Muscle of leg (tissue), 11 donors: ENCODE measurements around the gene DEPDC1. TPM values are rescaled to one million over a fixed set of nuclear protein-coding genes. Genes with fewer than 3 reads are reported as not detected.
A peak's percentile ranks its signal among the peaks of the same experiment; 100 is the strongest.
"Not testable (repeated sequence)": the region's sequence is repeated elsewhere in the genome, so short reads cannot be mapped to it uniquely, and the experiment has no call there.

Experiments
- DNase-seq: peaks from one replicate; pipeline ENCODE4 v3.0.0; 2013
- H3K27ac ChIP-seq: one replicate; pipeline ENCODE4 v1.5.1; 2013; ENCODE audit warnings: mild to moderate bottlenecking, low read length, control low read depth
- H3K27me3 ChIP-seq: one replicate; pipeline ENCODE4 v1.6.1; 2013; ENCODE audit warnings: low read length; ENCODE audit not compliant: control insufficient read depth, insufficient read depth
- H3K36me3 ChIP-seq: one replicate; pipeline ENCODE4 v1.6.1; 2013; ENCODE audit warnings: low read length; ENCODE audit not compliant: control insufficient read depth, insufficient read depth
- H3K4me1 ChIP-seq: one replicate; pipeline ENCODE4 v1.6.1; 2013; ENCODE audit warnings: low read length; ENCODE audit not compliant: control insufficient read depth, insufficient read depth
- H3K4me3 ChIP-seq: one replicate; pipeline ENCODE4 v1.5.1; 2013; ENCODE audit warnings: low read length, control low read depth
- H3K9me3 ChIP-seq: replicated peaks from 2 replicates; pipeline ENCODE4 v1.6.1; 2013; ENCODE audit warnings: low read depth, low read length; ENCODE audit not compliant: control insufficient read depth
- WGBS: methylation state at CpG from one replicate; pipeline ENCODE4 v1.1.5; 2013; ENCODE audit warnings: missing lambda C conversion rate; ENCODE audit not compliant: insufficient coverage; 5-methylcytosine and 5-hydroxymethylcytosine counted together
- polyA plus RNA-seq, 8 donors: library from polyadenylated mRNA; unstranded; fragments of 120-200 nt; gene quantifications; one replicate each; pipeline versions ENCODE4 v1.2.1 to v1.2.3, GENCODE V29; 2013; ENCODE audit warnings: inconsistent platforms in 1 of 8, low replicate concordance in 1 of 8; ENCODE audit not compliant: insufficient read length in 8 of 8, insufficient read depth in 1 of 8
- total RNA-seq: library from RNA; stranded (reverse); fragments of 120-200 nt; gene quantifications from one replicate; pipeline ENCODE4 v1.2.4, GENCODE V29; 2013

DEPDC1 gene
- total and polyA plus RNA-seq, 9 donors = 5.9 to 14.4 (median 9.2) TPM

- Histone ChIP-seq H3K27me3 (no peaks in the 10 kb centered on the region), H3K27ac (no peak overlapping the region), H3K9me3 (peaks cover 3% of the 10 kb centered on the region), H3K36me3 (no peaks in the 10 kb centered on the region), H3K4me3 (no peak overlapping the region), H3K4me1 (no peaks in the 10 kb centered on the region)
- WGBS = 83% methylated on average over 1 of the region's 3 CpGs
- DNase-seq = no peak
Observed at GRCh38 chr1:68506386-68506785, 9.5 kb upstream of the DEPDC1 start.

GRCh38 chr1:68503085-68503484 is 6.2 kb upstream of the DEPDC1 start:
- Histone ChIP-seq H3K27ac (no peak overlapping the region), H3K4me3 (no peak overlapping the region), H3K4me1 (no peaks in the 10 kb centered on the region), H3K9me3 (peaks cover 3% of the 10 kb centered on the region), H3K36me3 (no peaks in the 10 kb centered on the region), H3K27me3 (no peaks in the 10 kb centered on the region)
- DNase-seq = no peak

- Histone ChIP-seq H3K27me3 (no peaks in the 10 kb centered on the region), H3K4me3 (peak overlapping the region; percentile 97), H3K4me1 (peaks cover 8% of the 10 kb centered on the region), H3K9me3 (no peaks in the 10 kb centered on the region), H3K36me3 (peaks cover 1% of the 10 kb centered on the region), H3K27ac (peak overlapping the region; percentile 26)
- DNase-seq = no peak
- 0% methylated on average over 3 of the region's 3 CpGs for whole genome bisulfite sequencing
Observed at GRCh38 chr1:68497358-68497698, 446 bp upstream of the DEPDC1 start.

GRCh38 chr1:68495968-68496679 is 758 bp downstream of the DEPDC1 start:
- 5% methylated on average over 15 of the region's 21 CpGs for WGBS
- H3K27ac ChIP-seq = peak overlapping the region; percentile 69

GRCh38 chr1:68495532-68495931 is 1.4 kb downstream of the DEPDC1 start:
- Histone ChIP-seq H3K27me3 (no peaks in the 10 kb centered on the region), H3K9me3 (no peaks in the 10 kb centered on the region), H3K4me1 (peaks cover 8% of the 10 kb centered on the region), H3K27ac (no peak overlapping the region), H3K4me3 (peak overlapping the region; percentile 3), H3K36me3 (peaks cover 5% of the 10 kb centered on the region)
- DNase-seq = no peak
- no CpG with 5 or more reads among the region's 3 CpGs for WGBS

More at GRCh38 chr1:68495968-68496679, 758 bp downstream of the DEPDC1 start:
- no peak for DNase-seq
- Histone ChIP-seq H3K4me1 (peaks cover 8% of the 10 kb centered on the region), H3K27me3 (no peaks in the 10 kb centered on the region), H3K36me3 (peaks cover 3% of the 10 kb centered on the region), H3K4me3 (peak overlapping the region; percentile 97), H3K9me3 (no peaks in the 10 kb centered on the region)

- Histone ChIP-seq H3K36me3 (peaks cover 5% of the 10 kb centered on the region), H3K4me1 (peaks cover 8% of the 10 kb centered on the region), H3K4me3 (no peak overlapping the region), H3K9me3 (no peaks in the 10 kb centered on the region), H3K27me3 (no peaks in the 10 kb centered on the region), H3K27ac (no peak overlapping the region)
- DNase-seq = no peak
- 100% methylated on average over 1 of the region's 2 CpGs for WGBS
Observed at GRCh38 chr1:68493193-68493592, 3.7 kb downstream of the DEPDC1 start.

- not testable (repeated sequence) for H3K4me3 ChIP-seq, DNase-seq, H3K27me3 ChIP-seq, H3K27ac ChIP-seq, H3K4me1 ChIP-seq, H3K9me3 ChIP-seq, H3K36me3 ChIP-seq
- WGBS = 90% methylated on average over 4 of the region's 6 CpGs
Observed at GRCh38 chr1:68492255-68492654, 4.6 kb downstream of the DEPDC1 start.

- Histone ChIP-seq H3K4me3 (no peak overlapping the region), H3K27ac (no peak overlapping the region)
Observed at GRCh38 chr1:68490046-68490651, 6.7 kb downstream of the DEPDC1 start.

GRCh38 chr1:68485431-68486022 is 11.4 kb downstream of the DEPDC1 start:
- no peaks in the 10 kb centered on the region for H3K4me1 ChIP-seq
- no peaks in the 10 kb centered on the region for H3K27me3 ChIP-seq
- no peak overlapping the region for H3K4me3 ChIP-seq
- WGBS = no CpG with 5 or more reads among the region's 3 CpGs
- H3K36me3 ChIP-seq = peaks cover 8% of the 10 kb centered on the region
- no peaks in the 10 kb centered on the region for H3K9me3 ChIP-seq
- no peak overlapping the region for H3K27ac ChIP-seq
- no peak for DNase-seq

More at GRCh38 chr1:68490046-68490651, 6.7 kb downstream of the DEPDC1 start:
- no CpG with 5 or more reads among the region's 2 CpGs for WGBS
- Histone ChIP-seq H3K27me3 (no peaks in the 10 kb centered on the region), H3K36me3 (peaks cover 5% of the 10 kb centered on the region), H3K4me1 (no peaks in the 10 kb centered on the region), H3K9me3 (no peaks in the 10 kb centered on the region)
- no peak for DNase-seq

- H3K4me1 ChIP-seq = no peaks in the 10 kb centered on the region
- no peak for DNase-seq
- no CpG with 5 or more reads among the region's 1 CpG for WGBS
- no peak overlapping the region for H3K4me3 ChIP-seq
- H3K27ac ChIP-seq = no peak overlapping the region
- H3K9me3 ChIP-seq = no peaks in the 10 kb centered on the region
- H3K27me3 ChIP-seq = no peaks in the 10 kb centered on the region
- peaks cover 8% of the 10 kb centered on the region for H3K36me3 ChIP-seq
Observed at GRCh38 chr1:68484618-68485017, 12.3 kb downstream of the DEPDC1 start.
